Measurements from ENCODE around the gene ENO2.

GRCh38 chr12:6961278-6961694 is 46.9 kb downstream of the ENO2 start:
- TF ChIP-seq CTCF (IDR thresholded peaks at IDR 0.05) (no peak), POLR2A (IDR thresholded peaks at IDR 0.05) (no peak), POLR2AphosphoS5 (IDR thresholded peaks at IDR 0.05) (peak in 2 of 3 donors; percentile 47 to 55)
